Measurements from ENCODE around the gene SLC11A1. TPM values are rescaled to one million over a fixed set of nuclear protein-coding genes. Genes with fewer than 3 reads are reported as not detected.

The SLC11A1 gene
- total RNA-seq, 1 donor from 2014 or later: 122 TPM

DNA sequence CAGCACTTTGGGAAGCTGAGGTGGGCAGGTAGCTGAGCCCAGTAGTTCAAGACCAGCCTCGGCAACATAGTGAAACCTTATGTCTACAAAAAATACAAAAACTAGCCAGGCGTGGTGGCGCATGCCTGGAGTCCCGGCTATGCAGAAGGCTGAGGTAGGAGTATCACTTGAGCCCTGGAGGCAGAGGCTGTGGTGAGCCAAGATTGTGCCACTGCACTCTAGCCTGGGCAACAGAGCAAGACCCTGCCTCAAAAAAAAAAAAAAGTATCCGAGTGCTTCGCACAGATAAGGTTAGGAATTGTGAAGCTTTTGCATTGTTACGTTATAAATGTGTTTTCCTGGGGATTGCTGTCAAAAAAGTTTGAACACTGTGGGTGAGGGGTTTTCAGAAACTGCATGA lies 21.7 kb downstream of the SLC11A1 start:
- DNase-seq (ENCODE audit: low spot score): no peak

DNA sequence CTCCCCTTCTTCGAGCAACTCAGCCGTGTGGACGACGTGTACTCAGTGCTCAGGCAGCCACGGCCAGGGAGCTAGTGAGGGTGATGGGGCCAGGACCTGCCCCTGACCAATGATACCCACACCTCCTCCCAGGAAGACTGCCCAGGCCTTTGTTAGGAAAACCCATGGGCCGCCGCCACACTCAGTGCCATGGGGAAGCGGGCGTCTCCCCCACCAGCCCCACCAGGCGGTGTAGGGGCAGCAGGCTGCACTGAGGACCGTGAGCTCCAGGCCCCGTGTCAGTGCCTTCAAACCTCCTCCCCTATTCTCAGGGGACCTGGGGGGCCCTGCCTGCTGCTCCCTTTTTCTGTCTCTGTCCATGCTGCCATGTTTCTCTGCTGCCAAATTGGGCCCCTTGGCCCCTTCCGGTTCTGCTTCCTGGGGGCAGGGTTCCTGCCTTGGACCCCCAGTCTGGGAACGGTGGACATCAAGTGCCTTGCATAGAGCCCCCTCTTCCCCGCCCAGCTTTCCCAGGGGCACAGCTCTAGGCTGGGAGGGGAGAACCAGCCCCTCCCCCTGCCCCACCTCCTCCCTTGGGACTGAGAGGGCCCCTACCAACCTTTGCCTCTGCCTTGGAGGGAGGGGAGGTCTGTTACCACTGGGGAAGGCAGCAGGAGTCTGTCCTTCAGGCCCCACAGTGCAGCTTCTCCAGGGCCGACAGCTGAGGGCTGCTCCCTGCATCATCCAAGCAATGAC lies 22.4 kb downstream of the SLC11A1 start:
- no peak for DNase-seq (ENCODE audit: low spot score)

DNA sequence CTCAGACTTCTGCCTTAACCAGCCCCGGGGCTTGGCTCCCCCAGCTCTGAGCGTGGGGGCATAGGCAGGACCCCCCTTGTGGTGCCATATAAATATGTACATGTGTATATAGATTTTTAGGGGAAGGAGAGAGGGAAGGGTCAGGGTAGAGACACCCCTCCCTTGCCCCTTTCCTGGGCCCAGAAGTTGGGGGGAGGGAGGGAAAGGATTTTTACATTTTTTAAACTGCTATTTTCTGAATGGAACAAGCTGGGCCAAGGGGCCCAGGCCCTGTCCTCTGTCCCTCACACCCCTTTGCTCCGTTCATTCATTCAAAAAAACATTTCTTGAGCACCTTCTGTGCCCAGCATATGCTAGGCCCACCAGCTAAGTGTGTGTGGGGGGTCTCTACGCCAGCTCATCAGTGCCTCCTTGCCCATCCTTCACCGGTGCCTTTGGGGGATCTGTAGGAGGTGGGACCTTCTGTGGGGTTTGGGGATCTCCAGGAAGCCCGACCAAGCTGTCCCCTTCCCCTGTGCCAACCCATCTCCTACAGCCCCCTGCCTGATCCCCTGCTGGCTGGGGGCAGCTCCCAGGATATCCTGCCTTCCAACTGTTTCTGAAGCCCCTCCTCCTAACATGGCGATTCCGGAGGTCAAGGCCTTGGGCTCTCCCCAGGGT lies 23.1 kb downstream of the SLC11A1 start:
- DNase-seq (ENCODE audit: low spot score): no peak

DNA sequence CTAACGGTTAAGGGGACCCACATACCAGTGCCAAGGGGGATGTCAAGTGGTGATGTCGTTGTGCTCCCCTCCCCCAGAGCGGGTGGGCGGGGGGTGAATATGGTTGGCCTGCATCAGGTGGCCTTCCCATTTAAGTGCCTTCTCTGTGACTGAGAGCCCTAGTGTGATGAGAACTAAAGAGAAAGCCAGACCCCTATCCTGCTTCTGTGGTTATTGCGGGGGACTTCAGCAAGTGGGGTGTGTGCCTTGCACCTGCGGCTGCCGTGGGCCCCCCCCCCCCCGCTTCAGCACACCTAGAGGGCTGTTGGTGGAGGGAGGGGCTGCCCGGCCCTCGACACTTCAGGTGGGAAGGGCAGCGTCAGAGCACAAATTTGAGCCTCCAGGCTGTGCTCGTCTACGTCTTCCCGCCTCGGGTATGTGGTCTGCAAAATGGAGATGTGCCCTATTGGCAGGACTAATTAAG lies 23.7 kb downstream of the SLC11A1 start:
- no peak for DNase-seq (ENCODE audit: low spot score)

- DNase-seq (ENCODE audit: low spot score): peak; percentile 100
Observed at GRCh38 chr2:218406209-218406948, 24.3 kb downstream of the SLC11A1 start.

DNA sequence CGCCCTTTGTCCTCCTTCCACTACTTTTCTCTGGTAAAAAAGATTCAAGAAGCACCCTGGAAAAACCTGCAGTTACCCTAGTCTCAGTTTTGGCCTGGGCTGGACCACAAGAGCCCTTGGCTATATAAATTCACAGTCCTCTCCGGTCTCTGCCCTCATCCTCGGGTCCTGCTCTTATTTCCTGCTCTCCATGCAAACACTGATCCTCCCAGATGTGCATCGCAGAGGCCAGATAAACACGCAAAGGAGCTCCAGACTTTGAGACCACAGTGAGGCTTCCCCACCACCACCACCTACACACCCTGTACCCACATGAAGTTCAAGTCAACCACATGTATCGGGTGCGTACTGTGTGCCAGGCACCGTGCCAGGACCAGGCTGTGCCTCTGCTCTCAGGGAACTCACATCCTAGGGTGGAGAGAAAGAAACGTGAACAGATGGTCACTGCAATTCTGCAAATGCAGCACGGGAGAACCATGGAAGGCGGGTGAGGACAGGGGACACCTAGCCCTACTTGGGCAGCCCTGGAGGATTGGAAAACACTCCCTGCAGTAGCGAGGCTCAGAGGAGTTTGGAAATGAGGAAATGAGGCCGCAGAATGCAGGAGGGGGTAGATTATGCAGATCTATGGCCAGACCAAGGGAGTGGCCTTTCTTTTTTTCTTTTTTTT lies 25.0 kb downstream of the SLC11A1 start:
- no peak for DNase-seq (ENCODE audit: low spot score)

GRCh38 chr2:218407717-218408116 lies 25.6 kb downstream of the SLC11A1 start:
- DNase-seq (ENCODE audit: low spot score): no peak

DNA sequence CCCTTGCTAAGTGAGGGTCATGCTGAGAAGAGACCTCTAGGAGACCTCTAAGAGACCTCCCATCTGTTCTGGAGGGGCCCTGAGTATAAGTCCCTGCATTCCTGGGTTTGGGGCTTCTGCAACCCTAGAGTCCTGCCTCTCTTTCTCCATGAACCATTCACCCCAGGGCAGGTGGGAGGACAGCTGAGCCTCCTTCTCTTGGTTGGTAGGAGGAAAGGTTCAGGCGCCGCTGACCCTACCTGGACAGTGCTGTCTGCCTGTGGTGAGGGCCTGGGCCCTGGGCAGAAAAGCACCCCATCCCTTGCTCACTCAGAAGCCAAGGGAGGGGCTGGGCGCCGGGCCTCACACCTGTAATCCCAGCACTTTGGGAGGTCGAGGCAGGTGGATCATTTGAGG lies 36.2 kb downstream of the SLC11A1 start:
- DNase-seq (ENCODE audit: low spot score): no peak

DNA sequence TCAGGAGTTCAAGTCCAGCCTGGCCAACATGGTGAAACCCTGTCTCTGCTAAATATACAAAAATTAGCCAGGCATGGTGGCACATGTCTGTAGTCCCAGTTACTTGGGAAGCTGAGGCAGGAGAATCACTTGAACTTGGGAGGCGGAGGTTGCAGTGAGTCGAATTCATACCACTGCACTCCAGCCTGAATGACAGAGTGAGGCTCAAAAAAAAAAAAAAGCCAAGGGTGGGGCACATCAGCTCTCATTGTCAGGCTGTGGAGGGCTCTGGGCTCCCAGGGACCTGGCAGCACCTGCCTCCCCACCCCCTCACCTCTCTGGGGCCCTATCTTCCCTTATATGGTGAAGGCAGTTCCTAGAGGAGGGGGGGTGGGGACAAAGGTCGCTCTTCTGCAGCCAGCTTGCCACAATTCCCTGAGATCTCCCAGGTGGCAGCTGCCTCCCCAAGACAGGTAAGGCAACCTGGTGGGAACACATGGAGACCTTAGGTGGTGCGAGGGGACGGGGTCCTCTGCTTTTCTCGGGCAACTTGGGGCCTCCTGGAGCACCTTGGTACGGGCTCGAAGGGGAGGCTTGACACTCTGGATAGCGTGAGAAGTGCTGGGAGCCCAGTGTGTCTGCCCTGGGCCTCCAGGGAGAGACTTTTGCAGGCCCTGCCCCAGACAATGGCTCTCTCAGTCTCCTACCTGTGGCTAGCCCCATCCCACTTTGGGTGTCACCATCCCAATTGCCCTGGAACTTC lies 36.8 kb downstream of the SLC11A1 start, which contains the start of gene VIL1:
Gene VIL1 (plus strand): TSS at position 407 of the 742 bp plus-strand sequence. CDS start 4,656 bp downstream, outside the sequence.
- DNase-seq (ENCODE audit: low spot score): no peak

DNA sequence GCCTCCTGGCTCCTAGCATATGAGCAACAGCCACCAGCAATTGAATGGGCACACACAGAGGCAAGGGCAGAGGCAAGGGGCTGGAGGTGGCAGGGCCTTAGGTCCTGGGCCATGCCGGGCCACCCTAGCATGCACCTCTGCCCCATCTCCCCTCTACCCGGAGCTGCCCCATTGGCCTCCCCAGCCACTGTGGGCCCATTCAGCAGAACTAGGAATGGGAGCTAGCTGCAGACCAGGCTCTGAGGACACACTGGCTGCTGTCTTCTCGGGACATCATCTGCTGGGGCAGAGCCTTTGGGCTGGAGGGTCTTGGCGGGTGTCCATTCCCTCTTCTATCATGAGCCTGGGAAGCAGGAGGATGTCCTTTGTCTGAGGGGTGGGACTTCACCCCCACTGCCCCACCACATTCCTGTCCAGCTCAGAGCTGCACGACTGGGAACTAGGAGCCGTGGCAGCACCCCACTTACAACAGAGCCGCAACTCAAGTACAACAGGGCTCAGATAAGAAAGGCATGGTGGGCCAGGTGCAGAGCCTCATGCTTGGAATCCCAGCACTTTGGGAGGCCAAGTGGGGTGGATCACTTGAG lies 37.6 kb downstream of the SLC11A1 start:
- no peak for DNase-seq (ENCODE audit: low spot score)

DNA sequence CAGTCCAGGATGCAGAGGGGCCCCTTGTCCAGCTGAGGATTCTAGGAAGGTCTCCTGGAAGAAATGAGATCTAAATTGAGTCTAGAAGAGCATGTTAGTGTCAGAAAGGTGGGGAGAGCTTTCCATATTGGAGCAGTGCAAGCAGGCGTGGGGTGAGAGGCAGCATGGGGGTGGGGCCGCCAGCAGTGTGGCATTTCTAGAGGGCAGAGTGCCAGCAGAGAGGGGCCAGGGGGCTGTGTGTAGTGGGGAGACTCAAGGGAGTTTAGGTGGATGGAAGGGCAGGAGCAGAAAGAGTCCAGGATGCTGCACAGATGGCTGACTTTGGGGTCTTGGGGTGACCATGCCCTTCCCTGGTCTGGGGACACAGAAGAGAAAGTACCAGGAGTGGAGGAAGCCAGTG lies 39.0 kb downstream of the SLC11A1 start:
- DNase-seq (ENCODE audit: low spot score): no peak

GRCh38 chr2:218422403-218423086 lies 40.5 kb downstream of the SLC11A1 start:
- DNase-seq (ENCODE audit: low spot score): no peak

DNA sequence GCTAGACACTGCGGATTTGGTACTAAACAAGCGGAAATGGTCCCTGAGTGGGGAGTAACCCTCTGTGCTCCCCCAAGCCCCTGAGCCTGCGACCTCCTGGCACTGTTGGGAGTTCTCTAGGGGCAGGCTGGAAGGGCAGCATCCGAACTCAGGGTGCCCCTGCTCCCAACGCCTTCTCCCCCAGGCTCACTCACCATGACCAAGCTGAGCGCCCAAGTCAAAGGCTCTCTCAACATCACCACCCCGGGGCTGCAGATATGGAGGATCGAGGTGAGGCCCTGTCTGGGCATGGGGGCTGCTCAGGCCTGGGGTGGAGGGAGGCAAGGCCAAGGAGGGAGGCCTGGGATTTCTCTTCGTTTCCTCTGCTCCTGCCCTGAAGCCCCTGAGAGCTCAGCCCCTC lies 41.5 kb downstream of the SLC11A1 start:
- no peak for DNase-seq (ENCODE audit: low spot score)

DNA sequence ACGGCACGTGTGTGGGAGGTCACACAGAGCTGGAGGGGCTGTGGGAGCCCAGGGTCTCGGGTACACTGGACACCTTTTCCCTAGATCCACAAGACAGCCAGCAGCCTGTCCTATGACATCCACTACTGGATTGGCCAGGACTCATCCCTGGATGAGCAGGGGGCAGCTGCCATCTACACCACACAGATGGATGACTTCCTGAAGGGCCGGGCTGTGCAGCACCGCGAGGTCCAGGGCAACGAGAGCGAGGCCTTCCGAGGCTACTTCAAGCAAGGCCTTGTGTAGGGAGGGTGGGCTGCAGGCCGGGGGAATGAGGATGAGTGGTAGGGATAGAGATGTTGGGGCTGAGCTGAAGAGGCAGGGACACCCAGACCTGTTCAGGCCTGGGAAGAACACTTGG lies 43.5 kb downstream of the SLC11A1 start:
- DNase-seq (ENCODE audit: low spot score): no peak

DNA sequence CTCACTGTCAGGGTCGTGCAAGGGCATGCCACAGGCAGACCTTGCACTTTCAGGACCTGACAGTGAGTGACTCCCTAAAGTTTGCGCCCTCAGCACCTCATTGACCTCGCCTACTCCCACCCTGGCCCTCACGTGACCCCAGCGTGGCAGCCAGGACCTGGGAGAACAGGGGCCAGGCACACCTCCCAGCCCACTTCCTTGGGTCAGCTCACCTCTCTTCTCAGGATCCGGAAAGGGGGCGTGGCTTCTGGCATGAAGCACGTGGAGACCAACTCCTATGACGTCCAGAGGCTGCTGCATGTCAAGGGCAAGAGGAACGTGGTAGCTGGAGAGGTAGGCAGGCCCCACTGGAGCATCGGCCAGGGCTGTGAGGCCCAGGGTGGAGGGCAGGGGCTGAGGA lies 45.7 kb downstream of the SLC11A1 start:
- peak; percentile 65 for DNase-seq (ENCODE audit: low spot score)

GRCh38 chr2:218428846-218429558 lies 46.9 kb downstream of the SLC11A1 start:
- DNase-seq (ENCODE audit: low spot score): peak; percentile 67

- DNase-seq (ENCODE audit: low spot score): peak; percentile 74
Observed at GRCh38 chr2:218429911-218430692, 48.0 kb downstream of the SLC11A1 start.

- DNase-seq (ENCODE audit: low spot score): peak; percentile 86
Observed at GRCh38 chr2:218430721-218431120, 48.6 kb downstream of the SLC11A1 start.

Measured in mesenteric fat pad (tissue), 1 donor.